WI38 (cell line): ENCODE results near the gene PLS3.
"Not testable (repeated sequence)": the region's sequence is repeated elsewhere in the genome, so short reads cannot be mapped to it uniquely, and the experiment has no call there.

Experiments
- H3K4me3 ChIP-seq: 2 replicates; pipeline ENCODE4 v1.5.1; 2011; ENCODE audit warnings: low read depth, mild to moderate bottlenecking, control low read depth, low read length
- TF ChIP-seq, protein P1 (sequence below): IDR thresholded peaks from 2 replicates; pipeline ENCODE4 v1.5.1; 2012; ENCODE audit warnings: low read depth, mild to moderate bottlenecking, control low read depth, low read length

PLS3 gene

DNA sequence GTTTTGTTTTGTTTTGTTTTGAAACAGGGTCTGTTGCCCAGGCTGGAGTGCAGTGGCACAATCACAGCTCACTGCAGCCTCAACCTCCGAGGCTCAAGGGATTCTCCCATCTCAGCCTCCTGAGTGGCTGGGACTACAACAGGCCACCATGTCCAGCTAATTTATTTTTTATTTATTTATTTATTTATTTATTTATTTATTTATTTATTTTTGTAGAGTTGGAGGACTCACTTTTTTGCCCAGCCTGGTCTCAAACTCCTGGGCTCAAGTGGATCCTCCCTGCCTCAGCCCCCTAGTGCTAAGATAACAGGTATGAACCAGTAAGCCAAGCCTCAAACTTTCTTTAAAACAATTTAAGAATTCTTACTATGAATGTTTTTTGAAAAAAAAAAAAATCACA is 26.6 kb upstream of the PLS3 start:
- no peak overlapping the region for H3K4me3 ChIP-seq
- TF ChIP-seq, protein P1, sequence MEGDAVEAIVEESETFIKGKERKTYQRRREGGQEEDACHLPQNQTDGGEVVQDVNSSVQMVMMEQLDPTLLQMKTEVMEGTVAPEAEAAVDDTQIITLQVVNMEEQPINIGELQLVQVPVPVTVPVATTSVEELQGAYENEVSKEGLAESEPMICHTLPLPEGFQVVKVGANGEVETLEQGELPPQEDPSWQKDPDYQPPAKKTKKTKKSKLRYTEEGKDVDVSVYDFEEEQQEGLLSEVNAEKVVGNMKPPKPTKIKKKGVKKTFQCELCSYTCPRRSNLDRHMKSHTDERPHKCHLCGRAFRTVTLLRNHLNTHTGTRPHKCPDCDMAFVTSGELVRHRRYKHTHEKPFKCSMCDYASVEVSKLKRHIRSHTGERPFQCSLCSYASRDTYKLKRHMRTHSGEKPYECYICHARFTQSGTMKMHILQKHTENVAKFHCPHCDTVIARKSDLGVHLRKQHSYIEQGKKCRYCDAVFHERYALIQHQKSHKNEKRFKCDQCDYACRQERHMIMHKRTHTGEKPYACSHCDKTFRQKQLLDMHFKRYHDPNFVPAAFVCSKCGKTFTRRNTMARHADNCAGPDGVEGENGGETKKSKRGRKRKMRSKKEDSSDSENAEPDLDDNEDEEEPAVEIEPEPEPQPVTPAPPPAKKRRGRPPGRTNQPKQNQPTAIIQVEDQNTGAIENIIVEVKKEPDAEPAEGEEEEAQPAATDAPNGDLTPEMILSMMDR, result no peak

DNA sequence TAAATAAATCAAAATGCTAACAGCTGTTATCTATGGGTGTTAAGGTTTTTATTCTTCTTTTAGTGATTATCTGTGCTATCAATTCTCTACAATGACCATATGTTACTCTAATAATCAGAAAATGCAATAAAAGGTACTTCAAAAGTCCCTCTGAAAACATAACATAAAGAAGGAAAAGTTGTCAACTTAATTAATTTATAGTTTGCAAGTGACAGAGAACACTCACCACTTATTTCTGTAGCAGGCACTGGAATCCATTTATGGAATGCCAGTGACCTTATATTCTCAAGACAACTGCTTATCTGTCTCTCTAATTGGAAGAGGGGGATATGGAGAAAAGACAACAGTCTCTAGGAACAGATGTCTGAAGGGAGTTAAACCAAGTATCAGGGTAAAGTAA is 25.6 kb upstream of the PLS3 start:
- no peak overlapping the region for H3K4me3 ChIP-seq
- TF ChIP-seq, protein P1, result no peak

DNA sequence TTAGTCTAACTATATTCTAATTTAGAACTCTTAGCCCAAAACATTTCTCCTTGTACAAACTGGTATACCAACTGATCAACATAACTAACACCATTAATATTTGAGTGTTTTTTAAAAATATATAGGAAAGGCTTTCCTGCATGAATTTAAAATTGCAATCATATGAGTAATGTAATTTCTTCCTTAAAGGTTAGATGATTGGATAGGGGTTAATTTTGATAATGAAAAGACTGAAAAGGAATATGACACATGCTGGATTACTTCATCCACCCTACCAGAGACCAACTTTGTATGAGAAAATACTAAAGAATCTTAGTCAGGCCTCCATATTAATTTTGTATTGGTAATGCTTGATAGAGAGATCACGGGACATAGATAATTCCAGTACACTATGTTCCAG is 25.1 kb upstream of the PLS3 start:
- TF ChIP-seq, protein P1, result no peak
- no peak overlapping the region for H3K4me3 ChIP-seq

DNA sequence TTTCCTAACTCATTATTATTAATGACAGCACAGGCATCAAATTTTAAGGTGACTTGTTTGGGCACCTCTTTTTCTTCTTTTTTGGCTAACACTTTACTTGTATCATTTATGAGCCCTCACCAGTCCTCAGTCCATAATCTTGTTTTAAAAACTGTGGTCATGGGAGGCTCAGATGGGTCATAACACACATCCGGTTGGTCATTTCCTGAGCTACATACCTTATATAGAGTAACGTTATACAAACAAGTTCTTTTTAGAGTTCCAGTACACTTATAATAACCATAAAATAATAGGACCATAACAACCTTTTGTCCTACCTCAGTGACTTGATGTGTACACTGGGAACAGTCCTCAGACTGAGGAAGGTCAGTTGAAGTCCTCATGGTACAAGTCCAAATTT is 21.1 kb upstream of the PLS3 start:
- TF ChIP-seq, protein P1, result no peak
- no peak overlapping the region for H3K4me3 ChIP-seq

DNA sequence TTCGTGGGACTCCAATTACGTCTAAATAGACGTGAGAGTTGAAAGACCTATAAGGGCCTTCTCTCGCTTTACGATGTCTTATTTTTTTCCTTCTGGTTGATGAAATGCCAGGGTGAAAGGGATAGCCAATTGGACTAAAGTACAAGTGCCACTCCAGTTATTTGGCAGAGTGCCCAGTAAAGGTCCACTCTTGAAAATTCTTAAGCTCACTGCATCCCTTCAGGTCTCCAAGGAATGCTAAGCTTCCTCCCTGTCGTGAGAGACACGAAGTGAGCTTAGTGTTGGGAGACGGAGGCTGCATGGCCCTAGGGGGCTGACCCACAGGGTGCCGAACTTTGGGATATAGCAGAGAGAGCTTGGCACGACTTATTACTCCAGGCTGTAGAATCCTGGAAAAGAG is 19.9 kb upstream of the PLS3 start:
- H3K4me3 ChIP-seq, result not testable (repeated sequence)

DNA sequence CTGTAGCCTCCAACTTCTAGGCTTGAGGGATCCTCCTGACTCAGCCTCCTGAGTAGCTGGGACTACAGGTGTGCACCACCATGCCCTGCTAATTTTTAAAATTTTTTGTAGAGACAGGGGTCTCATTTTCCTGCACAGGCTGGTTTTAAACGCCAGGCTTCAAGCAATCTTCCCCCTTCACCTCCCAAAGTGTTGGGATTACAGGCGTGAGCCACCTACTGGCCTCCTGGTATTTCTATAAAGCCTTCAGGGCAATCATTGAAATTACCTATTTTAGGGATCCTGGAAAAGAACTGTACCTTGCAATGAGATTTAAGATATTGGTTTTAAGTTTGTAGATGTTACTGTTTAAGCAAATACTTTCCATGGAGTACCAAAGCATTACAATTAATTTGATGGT is 13.5 kb upstream of the PLS3 start:
- TF ChIP-seq, protein P1, result no peak

DNA sequence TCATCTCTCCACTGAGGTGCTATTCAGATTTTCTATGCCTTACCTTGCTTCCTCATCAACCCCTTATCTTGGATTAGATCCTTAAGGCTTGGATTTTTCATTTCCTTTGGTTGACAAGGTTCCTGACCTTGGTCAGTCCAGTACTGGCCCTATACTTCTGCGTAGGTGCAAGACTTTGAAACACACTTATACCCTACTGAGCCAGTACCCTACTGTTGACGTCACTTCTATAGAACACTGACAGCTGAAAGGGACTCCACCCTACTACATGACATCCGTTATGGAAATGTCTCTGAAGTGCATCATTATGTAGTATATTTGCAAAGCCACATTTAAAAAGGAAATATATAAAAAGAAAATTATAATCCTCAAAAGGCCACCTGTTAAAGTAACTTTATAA is 12.0 kb upstream of the PLS3 start:
- no peak overlapping the region for H3K4me3 ChIP-seq
- TF ChIP-seq, protein P1, result no peak

More for the DNA sequence above, 13.5 kb upstream of the PLS3 start:
- H3K4me3 ChIP-seq, result no peak overlapping the region

DNA sequence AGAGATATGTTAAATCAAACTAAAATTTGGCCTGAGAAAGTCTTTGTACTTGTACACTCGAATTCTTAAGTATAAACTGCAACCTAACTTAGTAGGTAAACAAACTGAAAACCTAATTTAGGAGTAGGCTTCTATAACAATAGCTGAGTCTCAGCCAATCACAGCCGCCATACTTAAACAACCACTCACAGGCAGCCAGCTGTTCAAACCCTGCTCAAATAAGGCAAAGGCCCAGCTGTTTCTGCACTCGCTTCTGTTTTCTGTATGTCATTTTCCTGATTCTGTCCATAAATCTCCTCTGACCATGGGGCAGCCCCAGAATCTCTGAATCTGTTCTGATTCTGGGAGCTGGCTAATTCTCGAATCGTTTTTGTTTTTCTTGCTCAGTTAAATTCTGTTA is 7.8 kb upstream of the PLS3 start:
- H3K4me3 ChIP-seq, result no peak overlapping the region
- TF ChIP-seq, protein P1, result no peak
